NCI-H2227 (cell line): Measurements from ENCODE around the gene WNK2.

Experiments used
- DNase-seq: peaks from one replicate; lab custom pipeline; 2025; ENCODE audit not compliant: unreplicated experiment; lab: John Stamatoyannopoulos, UW

The WNK2 gene

GRCh38 chr9:93264338-93265125 lies 80.6 kb downstream of the WNK2 start:
- no peak for DNase-seq

- DNase-seq = no peak
Observed at GRCh38 chr9:93265301-93265971, 81.5 kb downstream of the WNK2 start.

GRCh38 chr9:93265972-93266371 lies 82.0 kb downstream of the WNK2 start:
- DNase-seq = no peak

GRCh38 chr9:93266521-93267001 lies 82.6 kb downstream of the WNK2 start:
- no peak for DNase-seq

GRCh38 chr9:93267091-93267541 lies 83.2 kb downstream of the WNK2 start:
- DNase-seq = no peak

- no peak for DNase-seq
Observed at GRCh38 chr9:93267681-93268505, 84.0 kb downstream of the WNK2 start.

GRCh38 chr9:93268551-93269314 lies 84.8 kb downstream of the WNK2 start:
- DNase-seq = no peak

GRCh38 chr9:93270976-93271375 lies 87.0 kb downstream of the WNK2 start:
- DNase-seq = no peak

GRCh38 chr9:93276973-93277372 lies 93.0 kb downstream of the WNK2 start:
- DNase-seq = no peak

GRCh38 chr9:93278144-93278543 lies 94.2 kb downstream of the WNK2 start:
- DNase-seq = no peak

GRCh38 chr9:93280661-93281259 lies 96.8 kb downstream of the WNK2 start:
- DNase-seq = no peak

GRCh38 chr9:93286252-93287188 lies 102.6 kb downstream of the WNK2 start:
- DNase-seq = no peak

GRCh38 chr9:93287189-93287552 lies 103.2 kb downstream of the WNK2 start:
- no peak for DNase-seq

GRCh38 chr9:93287593-93287992 lies 103.7 kb downstream of the WNK2 start:
- no peak for DNase-seq

GRCh38 chr9:93288341-93288740 lies 104.4 kb downstream of the WNK2 start:
- no peak for DNase-seq

GRCh38 chr9:93288891-93289883 lies 105.2 kb downstream of the WNK2 start:
- no peak for DNase-seq

- DNase-seq = no peak
Observed at GRCh38 chr9:93290495-93291434, 106.8 kb downstream of the WNK2 start.
